Umbilical cord (tissue), 1 donor: Measurements from ENCODE around the gene CLC. TPM values are rescaled to one million over a fixed set of nuclear protein-coding genes. Genes with fewer than 3 reads are reported as not detected.

Experiments
- total RNA-seq: library from RNA; depleted of rRNA; stranded (reverse); fragments of >200 nt; gene quantifications from one replicate; pipeline ENCODE4 v1.2.3, GENCODE V29; 2014; ENCODE audit warnings: low replicate concordance; ENCODE audit not compliant: insufficient read depth

The CLC gene
- total RNA-seq, 1 donor from 2014 or later = not detected

Other genes starting within 250 kb of the CLC start
- gene DLL3, start 239.1 kb downstream of the CLC start, total RNA-seq = not detected
- not detected for gene SELENOV, start 222.9 kb downstream of the CLC start, total RNA-seq
- gene EID2B, start 205.2 kb downstream of the CLC start, total RNA-seq = 11.3 TPM
- 10.1 TPM for gene EID2, start 197.9 kb downstream of the CLC start, total RNA-seq
- not detected for gene LGALS13, start 135.5 kb downstream of the CLC start, total RNA-seq
- gene LGALS16, start 82.1 kb downstream of the CLC start, total RNA-seq = not detected
- gene LGALS14, start 33.5 kb downstream of the CLC start, total RNA-seq = not detected
- not detected for gene LEUTX, start 40.8 kb upstream of the CLC start, total RNA-seq
- 7.2 TPM for gene DYRK1B, start 96.1 kb upstream of the CLC start, total RNA-seq
- gene FBL, start 108.3 kb upstream of the CLC start, total RNA-seq = 154 TPM
- 175 TPM for gene FCGBP, start 196.6 kb upstream of the CLC start, total RNA-seq
- 32.3 TPM for gene PSMC4, start 233.1 kb upstream of the CLC start, total RNA-seq